AG04449 (cell line): ENCODE measurements around the gene GRM4.

ENCODE experiments used
- CTCF ChIA-PET: fragments of 350-600 bp; formaldehyde crosslinking; extraction: SDS; loops from one replicate; lab custom pipeline; 2021; ENCODE audit warnings: antibody characterized with exemption; lab: Yijun Ruan, JAX
- POLR2A ChIA-PET: fragments of 400-600, 350-600 bp; formaldehyde crosslinking; extraction: SDS; loops from one replicate; lab custom pipeline; 2020; ENCODE audit warnings: antibody characterized with exemption, inconsistent platforms; lab: Yijun Ruan, JAX
- DNase-seq: peaks from one replicate; pipeline ENCODE4 v3.0.0-alpha.2; 2010; ENCODE audit warnings: low read depth, low spot score
- H3K4me3 ChIP-seq: 2 replicates; pipeline ENCODE4 v1.5.1; 2011; ENCODE audit warnings: low read depth, mild to moderate bottlenecking, control low read depth, low read length
- TF ChIP-seq, protein P1 (sequence below): IDR thresholded peaks from one replicate; pipeline ENCODE4 v1.5.1; 2011; ENCODE audit warnings: mild to moderate bottlenecking, moderate library complexity, low read length, control low read depth, inconsistent platforms; ENCODE audit not compliant: insufficient read depth; ENCODE audit errors: missing control alignments

Gene GRM4

DNA sequence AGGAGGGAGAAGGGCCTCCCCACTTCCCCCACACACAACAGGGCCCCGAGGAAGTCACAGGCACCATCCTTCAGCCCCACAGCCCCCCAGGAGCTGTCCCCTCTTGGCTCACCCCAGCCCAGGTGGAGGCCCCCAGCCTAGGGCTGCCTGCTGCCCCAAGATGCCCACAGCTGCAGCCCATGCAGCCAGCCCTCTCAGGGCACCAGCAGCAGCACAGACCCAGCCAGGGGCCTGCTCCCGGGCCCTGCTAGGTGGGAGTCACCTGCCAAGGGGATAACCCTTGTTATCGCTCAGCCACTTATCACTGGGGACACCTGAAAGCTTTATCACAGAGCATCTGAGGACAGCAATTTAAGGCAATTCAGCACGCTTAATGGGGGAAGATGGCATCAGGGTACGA lies 55.0 kb downstream of the GRM4 start:
- ChIA-PET POLR2A (no interaction called here), CTCF (no interaction called here)
- TF ChIP-seq, protein P1, sequence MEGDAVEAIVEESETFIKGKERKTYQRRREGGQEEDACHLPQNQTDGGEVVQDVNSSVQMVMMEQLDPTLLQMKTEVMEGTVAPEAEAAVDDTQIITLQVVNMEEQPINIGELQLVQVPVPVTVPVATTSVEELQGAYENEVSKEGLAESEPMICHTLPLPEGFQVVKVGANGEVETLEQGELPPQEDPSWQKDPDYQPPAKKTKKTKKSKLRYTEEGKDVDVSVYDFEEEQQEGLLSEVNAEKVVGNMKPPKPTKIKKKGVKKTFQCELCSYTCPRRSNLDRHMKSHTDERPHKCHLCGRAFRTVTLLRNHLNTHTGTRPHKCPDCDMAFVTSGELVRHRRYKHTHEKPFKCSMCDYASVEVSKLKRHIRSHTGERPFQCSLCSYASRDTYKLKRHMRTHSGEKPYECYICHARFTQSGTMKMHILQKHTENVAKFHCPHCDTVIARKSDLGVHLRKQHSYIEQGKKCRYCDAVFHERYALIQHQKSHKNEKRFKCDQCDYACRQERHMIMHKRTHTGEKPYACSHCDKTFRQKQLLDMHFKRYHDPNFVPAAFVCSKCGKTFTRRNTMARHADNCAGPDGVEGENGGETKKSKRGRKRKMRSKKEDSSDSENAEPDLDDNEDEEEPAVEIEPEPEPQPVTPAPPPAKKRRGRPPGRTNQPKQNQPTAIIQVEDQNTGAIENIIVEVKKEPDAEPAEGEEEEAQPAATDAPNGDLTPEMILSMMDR, result no peak

DNA sequence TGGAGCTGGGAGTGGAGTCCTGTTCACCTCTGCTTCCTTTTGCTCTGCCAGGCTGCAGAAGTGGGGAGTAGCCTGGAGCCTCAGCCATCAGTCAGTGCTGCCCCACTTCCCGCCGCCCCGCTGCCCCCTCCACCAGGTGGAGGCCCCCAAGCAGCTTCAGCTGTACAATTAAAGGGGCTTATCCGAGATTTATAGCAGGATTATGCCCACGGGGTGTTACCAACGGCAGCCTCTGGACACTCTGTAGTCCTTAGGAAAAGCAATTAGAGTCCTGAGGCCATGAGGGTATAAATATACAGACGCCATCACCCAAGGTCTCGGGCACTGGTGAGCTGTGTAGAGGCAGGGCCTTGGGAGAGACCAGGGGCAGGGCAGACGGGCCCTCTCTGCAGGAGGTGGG lies 55.4 kb downstream of the GRM4 start:
- POLR2A ChIA-PET, result no interaction called here
- no peak for DNase-seq
- H3K4me3 ChIP-seq, result no peak overlapping the region
- TF ChIP-seq, protein P1, result no peak
- CTCF ChIA-PET, result no interaction called here

More for the DNA sequence above, 55.0 kb downstream of the GRM4 start:
- no peak for DNase-seq
- no peak overlapping the region for H3K4me3 ChIP-seq

DNA sequence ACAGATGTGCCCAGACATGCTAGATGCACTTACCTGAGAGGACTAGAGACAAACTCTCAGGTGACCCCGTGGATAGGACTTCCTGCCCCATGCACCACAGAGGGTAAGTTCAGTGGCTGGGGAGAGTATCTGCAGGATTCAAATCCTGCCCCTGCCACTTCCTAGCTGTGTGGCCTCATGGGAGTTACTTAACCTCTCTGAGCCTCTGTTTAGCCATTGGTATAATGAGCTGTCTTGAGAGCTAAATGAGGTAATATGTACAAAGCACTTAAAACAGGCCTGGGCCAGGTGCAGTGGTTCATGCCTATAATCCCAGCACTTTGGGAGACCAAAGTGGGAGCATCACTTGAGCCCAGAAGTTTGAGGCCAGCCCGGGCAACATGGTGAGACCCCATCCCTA lies 59.3 kb downstream of the GRM4 start:
- ChIA-PET POLR2A (no interaction called here), CTCF (interaction anchor here (1.0 kb wide), 1 partner anchor 9 kb away, joined by 3 read pairs; no protein-coding TSS in a partner anchor)
- TF ChIP-seq, protein P1, result no peak
- no peak for DNase-seq
- no peak overlapping the region for H3K4me3 ChIP-seq

DNA sequence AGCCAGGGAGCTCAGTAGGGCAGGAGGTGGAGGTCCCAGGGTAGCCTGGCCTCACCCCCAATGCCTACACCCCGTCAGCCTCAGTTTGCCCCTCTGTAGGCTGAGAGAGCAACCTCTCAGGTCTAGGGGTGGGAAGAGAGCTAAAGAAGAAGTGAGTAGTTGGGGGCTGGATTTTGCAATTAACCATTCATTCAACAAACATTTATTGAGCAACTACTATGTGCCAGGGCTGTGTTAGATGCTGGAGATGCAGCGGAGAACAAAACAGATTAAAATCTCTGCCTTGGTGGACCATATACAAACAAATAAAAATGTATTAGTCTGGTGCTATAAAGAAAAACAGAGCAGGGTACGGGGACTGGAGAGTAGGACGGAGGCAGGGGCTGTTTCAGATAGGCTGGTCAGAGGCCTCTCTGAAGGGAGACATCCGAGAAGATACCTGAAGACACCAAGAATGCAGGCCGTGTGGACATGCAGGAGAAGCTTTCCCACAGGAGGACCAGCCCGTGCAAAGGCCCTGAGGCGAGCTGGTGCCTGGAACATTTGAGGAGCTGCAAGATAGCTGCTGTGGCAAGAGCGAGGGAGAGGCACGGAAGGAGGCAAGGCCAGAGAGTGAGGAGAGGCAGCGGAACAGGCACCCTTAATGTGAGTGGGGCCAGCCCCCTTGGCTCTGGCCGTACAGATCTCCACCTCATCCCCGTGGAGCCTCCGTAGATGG lies 60.3 kb downstream of the GRM4 start:
- CTCF ChIA-PET, result interaction anchor here (0.9 kb wide), 1 partner anchor 10 kb away, joined by 3 read pairs; no protein-coding TSS in a partner anchor
- POLR2A ChIA-PET, result no interaction called here
- TF ChIP-seq, protein P1, result no peak

DNA sequence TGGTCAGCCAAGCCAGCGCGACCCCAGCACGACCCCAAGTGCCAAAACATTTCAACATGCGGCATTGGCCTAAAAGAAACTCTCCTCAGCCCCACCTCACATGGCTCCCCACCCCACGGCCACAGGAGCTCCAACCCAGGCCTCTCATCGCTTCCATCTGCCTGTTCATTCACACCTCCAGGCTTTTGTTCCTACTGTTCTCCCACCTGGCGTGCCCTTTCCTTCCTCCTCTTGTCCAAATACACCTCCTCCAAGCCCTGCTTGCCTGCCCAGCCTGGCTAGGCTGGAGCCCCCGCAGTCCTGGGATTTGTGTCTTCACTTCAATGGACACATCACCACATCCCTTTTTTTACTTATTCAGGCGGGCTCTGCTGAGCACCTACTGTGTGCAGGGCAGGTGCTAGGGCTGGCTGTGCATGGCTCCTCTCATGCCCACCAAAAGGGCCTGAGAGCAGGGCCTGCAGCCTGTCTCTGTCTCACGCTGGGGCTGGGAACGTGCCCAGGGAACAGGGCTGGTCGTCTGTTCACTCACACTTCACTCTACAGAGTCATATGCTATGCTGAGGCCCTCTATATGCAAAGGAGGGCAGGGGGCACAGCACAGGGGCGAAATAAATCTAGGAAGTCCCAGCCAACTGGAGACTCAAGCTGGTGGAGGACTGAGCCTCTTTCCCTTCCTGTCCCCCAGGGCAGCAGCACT lies 61.1 kb downstream of the GRM4 start:
- H3K4me3 ChIP-seq, result no peak overlapping the region
- CTCF ChIA-PET, result no interaction called here
- TF ChIP-seq, protein P1, result no peak
- no peak for DNase-seq
- POLR2A ChIA-PET, result no interaction called here

More for the DNA sequence above, 60.3 kb downstream of the GRM4 start:
- H3K4me3 ChIP-seq, result no peak overlapping the region
- DNase-seq, result no peak
